Heart left ventricle (tissue), 16 donors: Measurements from ENCODE around the gene WNT3A. TPM values are rescaled to one million over a fixed set of nuclear protein-coding genes. Genes with fewer than 3 reads are reported as not detected.

ENCODE experiments used
- ATAC-seq, 4 donors: fragments of 200-7000 bp; cut with Tn5 transposase; one replicate each; pipeline ENCODE4 v1.9.1; 2020 to 2022; ENCODE audit warnings: moderate library complexity in 4 of 4, mild to moderate bottlenecking in 3 of 4, moderate number of reproducible peaks in 1 of 4
- DNase-seq, 5 donors: peaks; one replicate each; pipeline ENCODE4 v3.0.0-alpha.2; 2020
- H3K27ac ChIP-seq, 12 donors: fragments of 200-600 bp; sonication (generic) in 4 of 12; one replicate each; pipeline versions ENCODE4 v1.5.0 to v1.8.0; 2016 to 2022; ENCODE audit warnings: mild to moderate bottlenecking in 2 of 12
- H3K27me3 ChIP-seq, 9 donors: fragments of 200-600 bp; sonication (generic) in 2 of 9; one replicate each; pipeline versions ENCODE4 v1.5.1 to v1.8.0; 2016 to 2022; ENCODE audit warnings: mild to moderate bottlenecking in 3 of 9
- H3K36me3 ChIP-seq, 9 donors: fragments of 200-600 bp; sonication (generic) in 2 of 9; one replicate each; pipeline versions ENCODE4 v1.5.0 to v1.8.0; 2018 to 2022; ENCODE audit warnings: mild to moderate bottlenecking in 2 of 9
- H3K4me1 ChIP-seq, 12 donors: fragments of 200-600 bp; sonication (generic) in 4 of 12; one replicate each; pipeline versions ENCODE4 v1.5.0 to v1.8.0; 2016 to 2022; ENCODE audit warnings: mild to moderate bottlenecking in 3 of 12
- H3K4me3 ChIP-seq, 12 donors: fragments of 200-600 bp; sonication (generic) in 4 of 12; one replicate each; pipeline versions ENCODE4 v1.5.0 to v1.8.0; 2017 to 2022; ENCODE audit warnings: mild to moderate bottlenecking in 9 of 12, moderate library complexity in 4 of 12
- H3K9me3 ChIP-seq, 12 donors: fragments of 200-600 bp; sonication (generic) in 4 of 12; one replicate each; pipeline versions ENCODE4 v1.5.0 to v1.8.0; 2016 to 2022; ENCODE audit warnings: mild to moderate bottlenecking in 1 of 12
- POLR2A ChIP-seq, 2 donors: fragments of 450-650 bp; IDR thresholded peaks; one replicate each; pipeline ENCODE4 v1.6.1; 2017; ENCODE audit warnings: antibody characterized with exemption in 2 of 2, mild to moderate bottlenecking in 2 of 2, moderate library complexity in 2 of 2
- WGBS, 4 donors: extraction: QIAGEN DNeasy Blood & Tissue Kit in 2 of 4; methylation state at CpG; one replicate each; pipeline versions ENCODE4 v1.1.5 to v1.1.7; 2013 to 2018; 5-methylcytosine and 5-hydroxymethylcytosine counted together
- intact Hi-C, 10 donors: fragments of 100-400 bp; cut with DNase I; formaldehyde crosslinking; loops; one replicate each; pipeline versions ENCODE4 v1.11.1 to v1.14.2; 2022
- polyA plus RNA-seq, 2 donors: library from polyadenylated mRNA; stranded (reverse); fragments of 200-250 nt; gene quantifications; one replicate each; pipeline ENCODE4 v1.2.3, GENCODE V29; 2013
- total RNA-seq, 9 donors: library from RNA; depleted of rRNA in 2 of 9; stranded (reverse); fragments of >200 nt in 2 of 9; fragmentation: NEBNext Ultra II Directional in 3 of 9; extraction: Animal tissue kit (Norgen Biotek cat#: 25700) in 3 of 9; gene quantifications; one replicate each; pipeline versions ENCODE4 v1.1.0 to v1.2.4, GENCODE V29; 2016 to 2023
- TF ChIP-seq, protein P1 (sequence below), 12 donors: fragments of 200-600 bp; sonication (generic) in 4 of 12; IDR thresholded peaks; one replicate each; pipeline versions ENCODE4 v1.5.0 to v1.8.0; 2018 to 2022; ENCODE audit warnings: antibody characterized with exemption in 12 of 12, mild to moderate bottlenecking in 5 of 12
- donor health status: ischemic (EF 13 %, LVEDD 7.1; RV severe dilation, severe dysfunction).
- donor health status: healthy with polysubstance abuse.
- donor health status: DM: no; HTN: yes; CAD: no.
- donor health status: DM: no; HTN: no; CAD: no.
- donor health status: ischemic (EF 25% LVEDD 6.9; RV normal size, moderate dysfunction).
- donor health status: ischemic (EF 25% LVEDD 5.7; RV mildly dilated, moderate dysfunction).
- donor health status: healthy.
- donor health status: DM: yes; HTN: yes; CAD: no.
- donor health status: ischemic (EF 35%, LVEDD 5.7; RV mildly dilated, moderate dysfunction).
- donor health status: nonischemic (EF 11% LVEDD 7.7; RV severe dilation, severe dysfunction).
- donor health status: DM: yes; HTN: yes; CAD: no.
- donor health status: PGD.
- donor health status: ischemic (EF 29% LVEDD 5.4; RV normal size, mild dysfunction).
- donor health status: nonischemic (EF 23%, LVEDD 6.1; RV moderate dilation, normal function).

Gene WNT3A
- total and polyA plus RNA-seq, 11 donors, result not detected

DNA sequence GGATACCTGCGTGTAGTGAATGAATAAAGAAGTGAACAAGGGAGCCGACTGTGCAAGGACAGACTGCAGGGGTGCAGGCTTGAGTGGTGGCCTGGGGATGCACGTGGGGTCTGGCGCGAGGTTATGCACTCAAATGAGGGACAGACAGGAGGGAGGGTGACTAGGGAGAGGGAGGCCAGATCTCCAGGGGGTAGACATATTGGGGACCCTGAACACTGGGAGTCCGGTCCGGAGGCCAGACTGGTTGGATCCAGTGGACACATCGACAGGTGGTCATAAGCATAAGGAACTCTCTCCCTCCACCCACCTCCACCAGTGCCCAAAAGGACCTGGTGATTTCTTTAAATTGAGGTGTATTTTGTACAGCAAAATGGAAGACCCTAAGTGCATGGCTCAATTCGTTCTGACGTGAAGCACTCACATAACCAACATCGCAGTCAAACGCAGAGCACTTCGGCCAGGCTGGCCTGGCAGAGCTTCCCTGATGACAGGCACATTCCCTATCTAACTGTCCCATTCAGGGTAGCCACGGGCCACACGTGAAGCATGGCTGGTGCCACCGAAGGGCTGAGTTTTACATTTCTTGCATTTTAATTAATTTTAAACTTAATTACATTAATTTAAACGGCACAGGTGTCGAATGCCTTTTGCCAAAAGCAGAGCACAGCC lies 14.0 kb downstream of the WNT3A start:
- H3K4me1 ChIP-seq, result no peaks in the 10 kb centered on the region
- TF ChIP-seq, protein P1, sequence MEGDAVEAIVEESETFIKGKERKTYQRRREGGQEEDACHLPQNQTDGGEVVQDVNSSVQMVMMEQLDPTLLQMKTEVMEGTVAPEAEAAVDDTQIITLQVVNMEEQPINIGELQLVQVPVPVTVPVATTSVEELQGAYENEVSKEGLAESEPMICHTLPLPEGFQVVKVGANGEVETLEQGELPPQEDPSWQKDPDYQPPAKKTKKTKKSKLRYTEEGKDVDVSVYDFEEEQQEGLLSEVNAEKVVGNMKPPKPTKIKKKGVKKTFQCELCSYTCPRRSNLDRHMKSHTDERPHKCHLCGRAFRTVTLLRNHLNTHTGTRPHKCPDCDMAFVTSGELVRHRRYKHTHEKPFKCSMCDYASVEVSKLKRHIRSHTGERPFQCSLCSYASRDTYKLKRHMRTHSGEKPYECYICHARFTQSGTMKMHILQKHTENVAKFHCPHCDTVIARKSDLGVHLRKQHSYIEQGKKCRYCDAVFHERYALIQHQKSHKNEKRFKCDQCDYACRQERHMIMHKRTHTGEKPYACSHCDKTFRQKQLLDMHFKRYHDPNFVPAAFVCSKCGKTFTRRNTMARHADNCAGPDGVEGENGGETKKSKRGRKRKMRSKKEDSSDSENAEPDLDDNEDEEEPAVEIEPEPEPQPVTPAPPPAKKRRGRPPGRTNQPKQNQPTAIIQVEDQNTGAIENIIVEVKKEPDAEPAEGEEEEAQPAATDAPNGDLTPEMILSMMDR (IDR thresholded peaks at IDR 0.05), result no peak
- no peak for TF ChIP-seq POLR2A (IDR thresholded peaks at IDR 0.05)
- H3K9me3 ChIP-seq, result peaks cover 0 to 10% (median 0%) of the 10 kb centered on the region in 12 donors
- H3K27me3 ChIP-seq, result peaks cover 0 to 8% (median 0%) of the 10 kb centered on the region in 9 donors
- intact Hi-C loops, result no loop called here
- no peak for ATAC-seq
- H3K27ac ChIP-seq, result no peak overlapping the region
- no peak overlapping the region for H3K4me3 ChIP-seq
- 80 to 84% (median 82%) methylated on average over 18 of the region's 18 CpGs for whole genome bisulfite sequencing, 4 donors
- H3K36me3 ChIP-seq, result no peaks in the 10 kb centered on the region
- DNase-seq, result peak in 1 of 5 donors; percentile 42

DNA sequence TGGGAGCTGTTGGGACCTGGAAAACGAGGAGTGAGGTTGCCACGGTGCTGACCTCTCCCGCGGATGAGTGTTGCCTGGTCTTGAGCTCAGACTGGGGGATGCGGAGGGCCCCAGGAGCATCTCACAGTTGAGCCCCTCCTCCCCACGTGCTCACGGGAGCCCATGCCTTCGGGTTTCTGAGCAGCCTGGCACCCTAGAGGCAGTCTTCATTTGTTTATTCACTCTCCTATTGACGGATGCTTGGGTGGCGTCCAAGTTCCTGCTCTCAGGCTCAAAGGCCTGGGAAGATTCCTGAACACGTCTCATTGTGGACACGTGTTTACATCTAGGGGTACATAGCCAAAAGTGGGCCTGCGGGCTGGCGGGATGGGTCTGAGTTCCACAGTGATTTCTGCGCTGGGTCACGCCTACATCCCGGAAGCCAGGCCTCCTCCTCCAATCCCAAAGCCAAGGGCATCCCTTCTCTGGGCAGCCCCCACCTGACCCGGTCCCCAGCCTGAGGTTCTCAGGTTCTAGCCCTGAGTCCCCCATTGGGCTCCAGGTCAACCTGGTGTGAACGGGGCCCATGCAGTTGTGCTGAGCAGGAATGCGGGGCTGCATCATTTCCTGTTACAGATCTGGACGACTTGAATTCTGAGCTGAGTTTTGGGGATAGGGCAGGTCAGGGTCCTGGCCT lies 14.7 kb downstream of the WNT3A start:
- Histone ChIP-seq H3K27me3 (peaks cover 0 to 7% (median 0%) of the 10 kb centered on the region in 9 donors), H3K4me1 (no peaks in the 10 kb centered on the region), H3K9me3 (peaks cover 0 to 10% (median 0%) of the 10 kb centered on the region in 12 donors), H3K27ac (no peak overlapping the region), H3K4me3 (no peak overlapping the region), H3K36me3 (no peaks in the 10 kb centered on the region)
- 45 to 63% (median 55%) methylated on average over 18 to 21 of the region's 21 CpGs for WGBS, 4 donors
- TF ChIP-seq POLR2A (IDR thresholded peaks at IDR 0.05), result no peak
- TF ChIP-seq, protein P1 (IDR thresholded peaks at IDR 0.05), result no peak
- peak in 3 of 5 donors; percentile 12 to 51 (median 13) for DNase-seq
- intact Hi-C loops, result no loop called here
- ATAC-seq, result no peak

DNA sequence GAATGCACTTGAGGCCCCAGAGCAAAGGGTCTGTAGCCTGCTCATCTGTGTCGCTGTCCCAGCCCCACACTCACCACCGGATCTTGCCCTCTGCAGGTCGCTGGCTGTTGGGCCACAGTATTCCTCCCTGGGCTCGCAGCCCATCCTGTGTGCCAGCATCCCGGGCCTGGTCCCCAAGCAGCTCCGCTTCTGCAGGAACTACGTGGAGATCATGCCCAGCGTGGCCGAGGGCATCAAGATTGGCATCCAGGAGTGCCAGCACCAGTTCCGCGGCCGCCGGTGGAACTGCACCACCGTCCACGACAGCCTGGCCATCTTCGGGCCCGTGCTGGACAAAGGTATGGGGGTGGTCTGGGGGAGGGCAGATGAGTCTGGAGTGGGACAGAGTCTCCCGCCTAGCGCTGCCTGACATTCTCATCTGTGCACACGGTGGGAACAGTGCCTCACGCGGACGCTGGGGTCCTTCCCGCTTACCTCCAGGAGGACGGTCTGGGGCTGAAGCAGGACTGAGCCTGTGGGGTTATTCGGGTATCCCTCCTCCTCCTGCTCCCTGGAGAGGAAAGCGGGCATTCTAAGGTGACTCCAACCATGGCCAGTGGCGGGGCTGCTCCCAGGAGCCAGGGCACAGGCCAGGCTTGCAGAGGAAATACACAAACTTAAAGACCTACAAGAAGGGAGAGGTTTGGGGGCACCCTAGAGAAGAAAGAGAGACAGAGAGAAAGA lies 15.9 kb downstream of the WNT3A start:
- TF ChIP-seq POLR2A (IDR thresholded peaks at IDR 0.05), result no peak
- TF ChIP-seq, protein P1 (IDR thresholded peaks at IDR 0.05), result no peak
- Histone ChIP-seq H3K27ac (no peak overlapping the region), H3K4me3 (no peak overlapping the region), H3K36me3 (no peaks in the 10 kb centered on the region), H3K27me3 (peaks cover 0 to 7% (median 0%) of the 10 kb centered on the region in 9 donors), H3K4me1 (no peaks in the 10 kb centered on the region), H3K9me3 (peaks cover 0 to 10% (median 0%) of the 10 kb centered on the region in 12 donors)
- peak in 1 of 4 donors; percentile 16 for ATAC-seq
- intact Hi-C loops, result no loop called here
- 83 to 92% (median 87%) methylated on average over 25 to 28 of the region's 28 CpGs for WGBS, 4 donors
- DNase-seq, result peak in 2 of 5 donors; percentile 20 to 46

DNA sequence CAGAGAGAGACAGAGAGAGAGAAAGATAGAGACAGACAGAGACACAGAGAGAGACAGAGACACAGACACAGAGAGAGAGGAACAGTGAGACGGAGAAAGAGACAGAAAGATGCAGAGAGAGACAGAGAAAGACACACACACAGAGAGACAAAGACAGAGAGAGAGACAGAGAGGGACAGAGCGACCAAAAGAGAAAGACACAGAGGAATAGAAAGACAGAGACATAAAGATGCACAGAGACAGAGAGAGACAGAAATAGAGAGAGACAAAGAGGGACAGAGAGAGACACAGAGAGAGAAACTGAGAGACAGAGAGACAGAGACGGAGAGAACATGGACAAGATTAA lies 16.5 kb downstream of the WNT3A start:
- no peaks in the 10 kb centered on the region for H3K4me1 ChIP-seq
- ATAC-seq (no peak), DNase-seq (no peak)
- H3K9me3 ChIP-seq, result peaks cover 0 to 10% (median 0%) of the 10 kb centered on the region in 12 donors
- 74 to 87% (median 81%) methylated on average over 3 of the region's 3 CpGs for WGBS, 4 donors
- TF ChIP-seq, protein P1 (IDR thresholded peaks at IDR 0.05), result no peak
- H3K27me3 ChIP-seq, result peaks cover 0 to 7% (median 0%) of the 10 kb centered on the region in 9 donors
- intact Hi-C loops, result no loop called here
- no peaks in the 10 kb centered on the region for H3K36me3 ChIP-seq
- no peak overlapping the region for H3K4me3 ChIP-seq
- no peak overlapping the region for H3K27ac ChIP-seq
